Stimulated activated CD4-positive, alpha-beta T cell treated with anti-CD3 and anti-CD28 coated beads, Interleukin-4, amount 100 ng/mL, for 48 hours (primary cell): Measurements from ENCODE around the gene TDRD10.

Experiments used
- DNase-seq, 2 donors: peaks; one replicate each; pipeline ENCODE4 v3.0.0-alpha.2; 2020; ENCODE audit warnings: low read depth in 2 of 2

TDRD10 gene

GRCh38 chr1:154553056-154554030 lies 51.3 kb downstream of the TDRD10 start:
- DNase-seq: no peak

DNA sequence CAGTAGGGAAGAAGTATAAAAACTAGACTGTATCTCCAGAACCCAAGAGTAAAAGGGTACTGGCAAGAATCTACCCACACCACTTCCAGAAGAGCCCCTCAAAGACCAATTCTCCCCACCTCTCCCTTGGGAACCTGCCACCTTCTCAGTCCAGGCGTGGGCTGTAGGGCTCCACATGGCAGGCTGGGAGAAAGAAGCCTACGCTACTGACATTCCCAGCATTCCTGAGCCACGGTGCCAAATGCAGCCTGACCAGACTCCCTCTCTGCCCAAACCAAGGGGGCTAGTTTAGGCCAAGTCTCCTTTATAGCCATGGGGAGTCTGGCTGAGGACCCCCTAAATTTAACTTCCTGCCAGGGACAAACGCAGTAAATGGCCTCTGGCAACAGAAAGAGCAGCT lies 54.4 kb downstream of the TDRD10 start:
- DNase-seq: no peak

DNA sequence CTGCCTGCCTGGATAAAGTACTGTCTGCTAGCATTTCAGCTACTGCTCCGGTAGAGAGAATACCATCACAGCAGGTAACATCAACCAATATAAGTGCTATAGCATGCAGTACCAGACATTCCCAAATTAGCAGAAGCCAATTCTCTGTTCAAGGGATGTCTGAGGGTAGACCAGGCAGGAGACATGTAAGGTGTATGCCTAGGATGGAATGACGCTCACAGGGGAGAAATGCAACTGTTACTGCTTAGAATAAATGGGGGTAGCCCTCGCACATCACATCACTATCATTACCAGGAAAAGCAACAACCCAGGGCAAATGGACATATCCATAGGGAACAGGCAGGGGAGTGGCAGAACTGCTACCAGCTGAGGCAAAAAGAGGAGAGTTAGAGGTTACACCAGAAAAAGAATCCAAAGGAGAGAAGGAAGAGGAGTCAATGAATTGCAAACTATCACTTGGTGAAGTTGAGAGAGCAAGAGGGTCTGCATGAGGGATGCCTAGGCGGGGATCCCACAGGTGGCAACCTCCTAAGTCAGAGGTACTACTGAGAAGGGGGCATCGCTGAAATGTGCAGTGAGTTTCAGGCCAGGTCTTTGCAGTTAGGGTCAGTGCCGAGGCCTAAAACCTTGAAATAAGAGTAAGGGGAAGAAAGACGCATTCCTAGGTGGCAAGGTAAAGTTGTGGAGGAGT lies 55.4 kb downstream of the TDRD10 start:
- no peak for DNase-seq

DNA sequence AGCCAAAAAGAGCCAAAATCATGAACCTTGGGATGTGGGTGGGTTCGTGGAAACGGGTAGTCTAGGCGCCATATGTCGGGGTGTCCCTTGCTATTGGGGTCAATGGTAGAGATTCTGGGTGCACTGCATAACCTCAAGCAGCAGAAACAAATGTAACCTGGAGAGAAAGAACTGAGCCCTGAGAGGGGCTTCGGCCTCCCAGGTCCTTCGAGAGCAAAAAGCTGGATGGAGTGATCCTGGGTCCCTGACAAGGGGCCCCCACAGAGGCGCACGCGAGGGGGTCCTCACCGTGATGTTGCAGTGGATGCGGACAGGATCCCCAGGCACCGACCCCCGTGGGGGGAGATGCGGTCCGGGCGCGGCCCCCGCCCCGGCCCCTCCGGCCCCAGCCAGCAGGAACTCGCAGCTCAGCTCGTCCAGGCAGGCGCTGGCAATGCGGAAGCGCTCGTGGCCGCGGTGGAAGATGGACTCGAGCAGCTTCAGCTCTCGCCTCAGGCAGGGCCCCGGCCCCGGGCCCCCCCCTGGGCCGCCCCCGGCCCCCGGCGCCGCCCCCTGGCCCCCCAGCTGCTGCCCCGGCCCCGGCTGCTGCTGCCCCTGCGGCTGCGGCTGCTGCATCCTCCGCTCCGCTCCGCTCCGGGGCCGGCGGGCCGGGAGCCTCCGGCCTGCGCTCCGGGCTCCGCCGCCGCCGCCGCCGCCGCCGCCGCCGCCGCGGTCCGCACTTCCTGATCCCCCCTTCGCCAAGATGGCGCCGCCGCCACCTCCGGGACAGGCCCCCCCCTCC lies 56.1 kb downstream of the TDRD10 start, which contains the start of gene UBE2Q1:
TSS of gene UBE2Q1 (minus strand) at position 724 of the 781 bp plus-strand sequence. CDS start at position 615, 109 bp downstream.
- DNase-seq: peak in 1 of 2 donors; percentile 26

GRCh38 chr1:154558720-154559465 lies 56.9 kb downstream of the TDRD10 start:
- DNase-seq: peak; percentile 99

GRCh38 chr1:154559466-154560044 lies 57.5 kb downstream of the TDRD10 start:
- DNase-seq: peak; percentile 67 to 79

- DNase-seq: no peak
These were observed 63.9 kb downstream of the TDRD10 start for GRCh38 chr1:154565876-154566275.

DNA sequence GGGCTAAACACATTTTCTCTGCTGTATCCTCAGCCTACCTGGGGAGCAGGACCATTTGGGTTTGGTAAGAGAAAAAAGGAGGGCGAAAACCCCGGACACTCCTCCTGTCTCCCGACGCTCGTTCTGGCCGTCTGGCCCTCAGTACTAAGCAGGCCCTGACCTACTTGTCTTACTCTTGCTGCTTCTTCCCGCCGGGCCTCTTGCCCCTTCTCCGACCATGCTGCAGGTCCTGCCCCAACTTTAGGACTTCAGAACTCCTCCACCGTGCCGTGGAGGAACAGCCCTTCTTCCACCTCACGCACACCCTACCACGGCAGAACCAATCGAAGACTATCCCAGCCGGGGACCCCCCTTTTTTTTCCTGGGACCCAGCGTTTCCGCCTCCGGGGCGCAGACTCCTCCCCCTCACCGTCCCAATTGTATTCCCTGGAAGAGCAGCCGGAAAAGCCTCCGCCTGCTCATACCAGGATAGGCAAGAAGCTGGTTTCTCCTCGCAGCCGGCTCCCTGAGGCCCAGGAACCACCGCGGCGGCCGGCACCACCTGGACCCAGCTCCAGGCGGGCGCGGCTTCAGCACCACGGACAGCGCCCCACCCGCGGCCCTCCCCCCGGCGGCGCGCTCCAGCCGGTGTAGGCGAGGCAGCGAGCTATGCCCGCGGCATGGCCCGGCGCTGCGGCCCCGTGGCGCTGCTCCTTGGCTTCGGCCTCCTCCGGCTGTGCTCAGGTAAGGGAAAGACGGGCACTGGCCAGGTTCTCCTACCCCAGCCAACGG lies 65.6 kb downstream of the TDRD10 start, which contains the start of gene CHRNB2:
TSS of gene CHRNB2 (plus strand) at position 393 of the 771 bp plus-strand sequence. CDS start at position 660, 267 bp downstream.
- peak; percentile 56 to 73 for DNase-seq

- no peak for DNase-seq
These were observed 66.3 kb downstream of the TDRD10 start for GRCh38 chr1:154568157-154568815.

DNA sequence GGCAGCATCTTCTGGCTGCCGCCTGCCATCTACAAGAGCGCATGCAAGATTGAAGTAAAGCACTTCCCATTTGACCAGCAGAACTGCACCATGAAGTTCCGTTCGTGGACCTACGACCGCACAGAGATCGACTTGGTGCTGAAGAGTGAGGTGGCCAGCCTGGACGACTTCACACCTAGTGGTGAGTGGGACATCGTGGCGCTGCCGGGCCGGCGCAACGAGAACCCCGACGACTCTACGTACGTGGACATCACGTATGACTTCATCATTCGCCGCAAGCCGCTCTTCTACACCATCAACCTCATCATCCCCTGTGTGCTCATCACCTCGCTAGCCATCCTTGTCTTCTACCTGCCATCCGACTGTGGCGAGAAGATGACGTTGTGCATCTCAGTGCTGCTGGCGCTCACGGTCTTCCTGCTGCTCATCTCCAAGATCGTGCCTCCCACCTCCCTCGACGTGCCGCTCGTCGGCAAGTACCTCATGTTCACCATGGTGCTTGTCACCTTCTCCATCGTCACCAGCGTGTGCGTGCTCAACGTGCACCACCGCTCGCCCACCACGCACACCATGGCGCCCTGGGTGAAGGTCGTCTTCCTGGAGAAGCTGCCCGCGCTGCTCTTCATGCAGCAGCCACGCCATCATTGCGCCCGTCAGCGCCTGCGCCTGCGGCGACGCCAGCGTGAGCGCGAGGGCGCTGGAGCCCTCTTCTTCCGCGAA lies 69.4 kb downstream of the TDRD10 start:
- DNase-seq: no peak

DNA sequence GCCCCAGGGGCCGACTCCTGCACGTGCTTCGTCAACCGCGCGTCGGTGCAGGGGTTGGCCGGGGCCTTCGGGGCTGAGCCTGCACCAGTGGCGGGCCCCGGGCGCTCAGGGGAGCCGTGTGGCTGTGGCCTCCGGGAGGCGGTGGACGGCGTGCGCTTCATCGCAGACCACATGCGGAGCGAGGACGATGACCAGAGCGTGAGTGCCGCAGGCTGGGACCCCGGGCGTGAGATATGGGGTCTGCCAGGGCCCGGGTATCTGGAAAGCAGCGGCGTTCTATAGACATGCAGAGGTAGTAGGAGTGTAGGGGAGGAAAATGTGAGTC lies 69.9 kb downstream of the TDRD10 start:
- DNase-seq: no peak

DNA sequence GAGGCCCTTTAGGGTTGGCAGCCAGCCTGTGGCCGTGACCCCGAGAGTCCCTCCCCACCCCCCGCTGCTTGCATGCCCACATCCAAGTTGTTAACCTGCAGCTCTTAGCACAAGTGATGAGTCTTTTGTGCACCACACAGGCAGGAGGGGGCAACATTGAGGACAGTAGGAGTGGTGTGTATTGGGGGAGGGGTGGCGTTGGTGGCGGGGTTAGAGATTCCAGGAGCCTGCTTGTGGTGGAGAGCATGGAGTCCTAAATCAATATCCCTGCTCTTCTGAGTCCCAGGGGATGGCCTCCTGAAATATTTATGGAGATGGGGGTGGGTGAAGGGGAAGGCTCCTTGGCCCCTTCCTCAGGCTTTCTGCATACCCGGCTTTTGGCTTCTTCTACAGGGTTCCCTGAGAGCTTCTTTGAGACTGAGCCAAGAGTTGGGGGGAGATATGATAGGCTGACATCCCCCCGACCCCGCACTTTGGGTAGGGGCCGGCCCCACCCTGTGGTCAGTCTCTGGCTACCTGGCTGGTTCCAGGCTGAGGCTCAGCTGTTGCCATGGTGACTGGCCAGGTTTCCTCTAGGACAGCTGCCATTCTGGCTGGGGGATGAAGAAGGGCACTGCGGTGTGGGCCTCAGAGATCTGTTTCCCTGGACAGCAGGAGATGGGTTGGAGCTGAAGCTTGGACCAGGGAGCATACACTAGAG lies 70.6 kb downstream of the TDRD10 start:
- DNase-seq: no peak

GRCh38 chr1:154573168-154573510 lies 71.1 kb downstream of the TDRD10 start:
- no peak for DNase-seq

- no peak for DNase-seq
These were observed 72.7 kb downstream of the TDRD10 start for GRCh38 chr1:154574716-154575115.

DNA sequence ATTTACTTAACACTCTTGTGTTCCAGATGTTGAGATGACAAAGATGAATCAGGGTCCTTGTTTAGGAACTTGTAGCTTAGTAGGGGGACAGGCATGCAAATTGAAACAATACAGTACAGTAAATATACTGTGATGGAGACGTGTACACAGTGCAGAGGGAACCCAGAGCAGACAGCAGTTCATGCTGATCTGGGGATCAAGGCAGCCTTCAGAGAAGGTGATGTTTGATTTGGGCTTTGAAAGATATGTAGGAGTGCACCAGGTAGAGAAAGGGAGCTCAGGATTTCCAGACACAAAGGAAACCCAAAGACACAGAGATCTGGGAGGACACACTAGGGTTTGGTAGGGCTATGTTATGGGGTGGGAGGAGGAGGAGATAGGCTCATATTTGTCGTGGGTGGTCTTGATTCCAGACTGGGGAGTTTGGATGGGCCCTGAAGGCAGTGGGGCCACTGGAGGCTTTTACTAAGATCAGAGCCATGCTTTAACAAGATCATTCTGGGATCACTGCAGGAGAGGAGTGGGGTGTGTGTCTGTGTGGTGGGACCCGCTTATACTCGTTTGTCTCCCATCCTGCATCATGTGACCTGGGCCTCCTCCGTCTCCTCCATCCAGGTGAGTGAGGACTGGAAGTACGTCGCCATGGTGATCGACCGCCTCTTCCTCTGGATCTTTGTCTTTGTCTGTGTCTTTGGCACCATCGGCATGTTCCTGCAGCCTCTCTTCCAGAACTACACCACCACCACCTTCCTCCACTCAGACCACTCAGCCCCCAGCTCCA lies 73.3 kb downstream of the TDRD10 start:
- no peak for DNase-seq

GRCh38 chr1:154575951-154576566 lies 74.0 kb downstream of the TDRD10 start:
- DNase-seq: no peak
